Gastroesophageal sphincter (tissue), 3 donors: Measurements from ENCODE around the gene CIAO1.

Experiments
- EP300 ChIP-seq: sonication (generic); formaldehyde crosslinking; IDR thresholded peaks from one replicate; pipeline ENCODE4 v1.6.1; 2017; ENCODE audit warnings: antibody characterized with exemption, mild to moderate bottlenecking
- POLR2A ChIP-seq, 2 donors: fragments of 450-650 bp; IDR thresholded peaks; one replicate each; pipeline ENCODE4 v1.6.1; 2017; ENCODE audit warnings: antibody characterized with exemption in 2 of 2, mild to moderate bottlenecking in 2 of 2, moderate library complexity in 1 of 2
- POLR2AphosphoS5 ChIP-seq: sonication (generic); formaldehyde crosslinking; IDR thresholded peaks from one replicate; pipeline ENCODE4 v1.6.1; 2017; ENCODE audit warnings: antibody characterized with exemption
- TF ChIP-seq, protein P1 (sequence below), 4 experiments: fragments of 200-600 bp in 2 of 4; fragments of 450-650 bp in 2 of 4; sonication (generic) in 1 of 4; IDR thresholded peaks; one replicate each; pipeline ENCODE4 v1.5.1; 2017 to 2019; ENCODE audit warnings: antibody characterized with exemption in 4 of 4, mild to moderate bottlenecking in 2 of 4, moderate library complexity in 2 of 4

DNA sequence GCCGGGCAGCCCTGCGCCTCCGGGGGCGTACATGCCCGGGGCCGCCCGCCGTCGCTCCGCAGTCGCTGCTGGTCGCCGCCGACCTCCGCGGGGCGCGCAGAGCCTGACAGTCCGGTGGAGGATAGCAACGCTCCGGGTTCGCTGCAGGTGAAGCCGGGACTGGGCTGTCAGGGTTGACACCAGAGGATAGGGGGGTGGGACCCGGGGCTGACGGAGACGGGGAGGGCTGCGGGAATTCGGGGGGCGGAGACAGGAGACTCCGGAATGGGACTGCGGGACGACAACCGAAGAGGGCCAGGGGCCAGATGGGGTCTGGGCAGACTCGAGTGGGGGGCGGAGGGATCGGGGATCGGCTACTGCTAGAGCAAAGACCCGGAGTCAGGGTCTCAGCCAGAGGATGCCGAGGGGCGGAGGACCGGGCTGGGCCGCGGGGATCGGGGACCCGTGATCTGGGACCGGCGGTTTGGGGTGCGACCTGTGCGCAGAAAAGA lies 631 bp upstream of the CIAO1 start:
- TF ChIP-seq, protein P1, sequence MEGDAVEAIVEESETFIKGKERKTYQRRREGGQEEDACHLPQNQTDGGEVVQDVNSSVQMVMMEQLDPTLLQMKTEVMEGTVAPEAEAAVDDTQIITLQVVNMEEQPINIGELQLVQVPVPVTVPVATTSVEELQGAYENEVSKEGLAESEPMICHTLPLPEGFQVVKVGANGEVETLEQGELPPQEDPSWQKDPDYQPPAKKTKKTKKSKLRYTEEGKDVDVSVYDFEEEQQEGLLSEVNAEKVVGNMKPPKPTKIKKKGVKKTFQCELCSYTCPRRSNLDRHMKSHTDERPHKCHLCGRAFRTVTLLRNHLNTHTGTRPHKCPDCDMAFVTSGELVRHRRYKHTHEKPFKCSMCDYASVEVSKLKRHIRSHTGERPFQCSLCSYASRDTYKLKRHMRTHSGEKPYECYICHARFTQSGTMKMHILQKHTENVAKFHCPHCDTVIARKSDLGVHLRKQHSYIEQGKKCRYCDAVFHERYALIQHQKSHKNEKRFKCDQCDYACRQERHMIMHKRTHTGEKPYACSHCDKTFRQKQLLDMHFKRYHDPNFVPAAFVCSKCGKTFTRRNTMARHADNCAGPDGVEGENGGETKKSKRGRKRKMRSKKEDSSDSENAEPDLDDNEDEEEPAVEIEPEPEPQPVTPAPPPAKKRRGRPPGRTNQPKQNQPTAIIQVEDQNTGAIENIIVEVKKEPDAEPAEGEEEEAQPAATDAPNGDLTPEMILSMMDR (IDR thresholded peaks at IDR 0.05), result no peak
- TF ChIP-seq POLR2A (IDR thresholded peaks at IDR 0.05) (no peak), EP300 (no peak), POLR2AphosphoS5 (no peak)
